B cell (primary cell): ENCODE measurements around the gene PACRG. TPM values are rescaled to one million over a fixed set of nuclear protein-coding genes. Genes with fewer than 3 reads are reported as not detected.

ENCODE experiments used
- ATAC-seq: fragments of 200-7000 bp; cut with Tn5 transposase; one replicate; pipeline ENCODE4 v1.10.0; 2021; ENCODE audit warnings: low read depth, mild to moderate bottlenecking, moderate number of reproducible peaks, moderate library complexity
- CTCF ChIA-PET: fragments of 350-600 bp; sonication (Branson Sonifier 250); formaldehyde crosslinking; loops from one replicate; lab custom pipeline; 2021; ENCODE audit warnings: antibody characterized with exemption, inconsistent platforms; lab: Charles Lee
- POLR2A ChIA-PET: fragments of 350-600 bp; sonication (Branson Sonifier 250); formaldehyde crosslinking; loops from one replicate; lab custom pipeline; 2021; ENCODE audit warnings: antibody characterized with exemption; lab: Charles Lee
- DNase-seq: peaks from one replicate; pipeline ENCODE4 v3.0.0; 2013
- H2AFZ ChIP-seq: 2 replicates; pipeline ENCODE4 v1.6.1; 2012; ENCODE audit warnings: mild to moderate bottlenecking, low read depth, low read length; ENCODE audit not compliant: insufficient read depth, poor library complexity, severe bottlenecking
- H3K27ac ChIP-seq, 2 donors: 1 replicate in 1 of 2; 2 replicates in 1 of 2; pipeline ENCODE4 v1.5.1; 2012 to 2013; ENCODE audit warnings: low read length in 2 of 2, mild to moderate bottlenecking in 2 of 2, moderate library complexity in 1 of 2
- H3K27me3 ChIP-seq, 4 experiments: fragments of 200-600 bp in 1 of 4; sonication (generic) in 1 of 4; replicated peaks in 1 of 4; 1 replicate in 2 of 4; 2 replicates in 2 of 4; pipeline versions ENCODE4 v1.6.1 to v1.7.0; 2013 to 2016; ENCODE audit warnings: low read length in 3 of 4, mild to moderate bottlenecking in 2 of 4, mixed read lengths in 1 of 4, moderate library complexity in 1 of 4; ENCODE audit not compliant: insufficient read depth in 4 of 4, control insufficient read depth in 3 of 4; ENCODE audit errors: control extremely low read depth in 1 of 4
- H3K36me3 ChIP-seq, 2 experiments: replicated peaks in 1 of 2; 1 replicate in 1 of 2; 2 replicates in 1 of 2; pipeline versions ENCODE4 v1.6.1 to v1.7.1; 2013; ENCODE audit warnings: low read length in 1 of 2; ENCODE audit not compliant: insufficient read depth in 2 of 2, control insufficient read depth in 1 of 2; ENCODE audit errors: control extremely low read depth in 1 of 2, extremely low read depth in 1 of 2
- H3K4me1 ChIP-seq, 2 donors: fragments of 200-600 bp in 1 of 2; sonication (generic) in 1 of 2; 1 replicate in 1 of 2; 2 replicates in 1 of 2; pipeline versions ENCODE4 v1.5.1 to v1.6.1; 2013 to 2017; ENCODE audit warnings: low read length in 2 of 2; ENCODE audit not compliant: control insufficient read depth in 2 of 2, insufficient read depth in 2 of 2
- H3K4me2 ChIP-seq: replicated peaks from 2 replicates; pipeline ENCODE3; 2012; ENCODE audit warnings: mild to moderate bottlenecking, low read depth, low read length; ENCODE audit not compliant: poor library complexity, severe bottlenecking
- H3K4me3 ChIP-seq, 5 experiments: fragments of 200-600 bp in 1 of 5; sonication (generic) in 1 of 5; 1 replicate in 3 of 5; 2 replicates in 2 of 5; pipeline versions ENCODE4 v1.5.1 to v1.7.0; 2011 to 2016; ENCODE audit warnings: low read length in 4 of 5, mild to moderate bottlenecking in 4 of 5, low read depth in 2 of 5, control low read depth in 1 of 5, moderate library complexity in 1 of 5; ENCODE audit not compliant: insufficient read depth in 1 of 5; ENCODE audit errors: control extremely low read depth in 1 of 5, extremely low read depth in 1 of 5
- H3K79me2 ChIP-seq: fragments of 200-600 bp; sonication (generic); one replicate; pipeline ENCODE4 v1.6.0; 2016; ENCODE audit warnings: low read length; ENCODE audit not compliant: control insufficient read depth, insufficient read depth
- H3K9ac ChIP-seq: fragments of 200-600 bp; sonication (generic); 2 replicates; pipeline ENCODE4 v1.6.1; 2017; ENCODE audit warnings: mild to moderate bottlenecking, low read length, moderate library complexity
- H3K9me3 ChIP-seq, 3 donors: one replicate each; pipeline versions ENCODE4 v1.6.1 to v1.7.1; 2013; ENCODE audit warnings: low read length in 2 of 3; ENCODE audit not compliant: control insufficient read depth in 2 of 3, insufficient read depth in 1 of 3; ENCODE audit errors: control extremely low read depth in 1 of 3
- H4K20me1 ChIP-seq: 2 replicates; pipeline ENCODE4 v1.6.0; 2012; ENCODE audit warnings: mild to moderate bottlenecking, low read length; ENCODE audit not compliant: insufficient read depth, control insufficient read depth, poor library complexity, severe bottlenecking
- H3K27ac Mint-ChIP-seq: one replicate; pipeline ENCODE4 v1.8.0; 2021; ENCODE audit warnings: mixed read lengths
- H3K27me3 Mint-ChIP-seq: one replicate; pipeline ENCODE4 v1.8.0; 2021; ENCODE audit warnings: mixed read lengths
- H3K4me1 Mint-ChIP-seq: one replicate; pipeline ENCODE4 v1.8.0; 2021; ENCODE audit warnings: mixed read lengths
- H3K4me3 Mint-ChIP-seq: one replicate; pipeline ENCODE4 v1.8.0; 2021; ENCODE audit warnings: mixed read lengths
- H3K9me3 Mint-ChIP-seq: one replicate; pipeline ENCODE4 v1.8.0; 2022; ENCODE audit warnings: mixed read lengths; ENCODE audit not compliant: insufficient read depth
- CTCF ChIP-seq: fragments of 200-600 bp; IDR thresholded peaks from one replicate; pipeline ENCODE4 v1.8.0; 2022; ENCODE audit warnings: antibody characterized with exemption, mild to moderate bottlenecking
- EZH2 ChIP-seq: IDR thresholded peaks from 2 replicates; pipeline ENCODE4 v1.6.1; 2012; ENCODE audit warnings: borderline replicate concordance, low read depth, mild to moderate bottlenecking, moderate library complexity, low read length; ENCODE audit not compliant: insufficient read depth, poor library complexity, severe bottlenecking
- WGBS: methylation state at CpG from one replicate; pipeline ENCODE4 v1.1.5; 2013; ENCODE audit warnings: missing lambda C conversion rate; ENCODE audit not compliant: insufficient coverage; 5-methylcytosine and 5-hydroxymethylcytosine counted together
- intact Hi-C: fragments of 100-400 bp; cut with micrococcal nuclease; formaldehyde crosslinking; loops from one replicate; pipeline ENCODE4 v1.10.0; 2022
- polyA plus RNA-seq: library from polyadenylated mRNA; depleted of rRNA; stranded (reverse); fragments of >200 nt; gene quantifications from 2 replicates; pipeline ENCODE4 v1.2.3, GENCODE V29; 2012
- total RNA-seq, 2 donors: library from RNA; stranded (reverse); fragments of 120-200 nt in 1 of 2; gene quantifications; 1 replicate in 1 of 2; 2 replicates in 1 of 2; pipeline versions ENCODE4 v1.2.3 to v1.2.4, GENCODE V29; 2013 to 2022

The PACRG gene
- total and polyA plus RNA-seq, 2 donors (not counting 1 experiment from before 2014, with no cell fraction given) = not detected

GRCh38 chr6:163260911-163261310 lies 533.1 kb downstream of the PACRG start:
- H3K9ac ChIP-seq = no peak overlapping the region
- no peaks in the 10 kb centered on the region for H4K20me1 ChIP-seq
- no peak overlapping the region for H3K4me3 ChIP-seq
- H3K27me3 ChIP-seq = peaks cover 0 to 8% (median 1%) of the 10 kb centered on the region in 4 experiments
- no peak for TF ChIP-seq EZH2
- TF ChIP-seq CTCF = no peak
- WGBS = 46% methylated on average over 4 of the region's 8 CpGs
- H3K27ac ChIP-seq = no peak overlapping the region
- Mint-ChIP-seq H3K4me3 (peak overlapping the region; percentile 57), H3K9me3 (no peaks in the 10 kb centered on the region), H3K4me1 (peaks cover 9% of the 10 kb centered on the region), H3K27me3 (peaks cover 23% of the 10 kb centered on the region), H3K27ac (no peak overlapping the region)
- no peak for ATAC-seq
- intact Hi-C loops = no loop called here
- POLR2A ChIA-PET = no interaction called here
- H3K79me2 ChIP-seq = no peaks in the 10 kb centered on the region
- no peak for DNase-seq
- peak overlapping the region; percentile 50 for H3K4me2 ChIP-seq
- H3K36me3 ChIP-seq = no peaks in the 10 kb centered on the region
- CTCF ChIA-PET = no interaction called here
- H3K9me3 ChIP-seq = no peaks in the 10 kb centered on the region
- H2AFZ ChIP-seq = peak overlapping the region; percentile 51
- peaks cover 7 to 8% of the 10 kb centered on the region in 2 donors for H3K4me1 ChIP-seq

- intact Hi-C loops = no loop called here
- H3K4me1 ChIP-seq = peaks cover 7 to 8% of the 10 kb centered on the region in 2 donors
- no peak for ATAC-seq
- no peaks in the 10 kb centered on the region for H3K79me2 ChIP-seq
- no peak overlapping the region for H3K4me2 ChIP-seq
- no peak overlapping the region for H3K27ac ChIP-seq
- no peak overlapping the region for H3K27ac Mint-ChIP-seq
- no peaks in the 10 kb centered on the region for H3K36me3 ChIP-seq
- no peak overlapping the region for H3K4me3 Mint-ChIP-seq
- no peak overlapping the region for H3K9ac ChIP-seq
- no peaks in the 10 kb centered on the region for H4K20me1 ChIP-seq
- H3K9me3 Mint-ChIP-seq = no peaks in the 10 kb centered on the region
- CTCF ChIA-PET = no interaction called here
- 90% methylated on average over 2 of the region's 4 CpGs for WGBS
- H3K27me3 ChIP-seq = peaks cover 0 to 8% (median 1%) of the 10 kb centered on the region in 4 experiments
- peaks cover 28% of the 10 kb centered on the region for H3K27me3 Mint-ChIP-seq
- peaks cover 9% of the 10 kb centered on the region for H3K4me1 Mint-ChIP-seq
- H3K4me3 ChIP-seq = no peak overlapping the region
- H3K9me3 ChIP-seq = no peaks in the 10 kb centered on the region
- POLR2A ChIA-PET = no interaction called here
- no peak for TF ChIP-seq CTCF
- H2AFZ ChIP-seq = no peak overlapping the region
- no peak for DNase-seq
Observed at GRCh38 chr6:163261361-163261760, 533.6 kb downstream of the PACRG start.
